H1 (cell line): ENCODE measurements around the gene RECK. TPM values are rescaled to one million over a fixed set of nuclear protein-coding genes. Genes with fewer than 3 reads are reported as not detected.

Experiments used
- CBX8 ChIP-seq: fragments of 300-800, 300-1000 bp; sonication (generic); IDR thresholded peaks from 2 replicates; pipeline ENCODE4 v1.7.1; 2016; ENCODE audit warnings: low read depth, low read length, borderline replicate concordance
- EGR1 ChIP-seq: IDR thresholded peaks from 2 replicates; pipeline ENCODE4 v1.6.1; 2011; ENCODE audit warnings: low read depth, low read length, borderline replicate concordance
- KDM1A ChIP-seq: fragments of 200-600, 300-600 bp; sonication (generic); IDR thresholded peaks from 2 replicates; pipeline ENCODE4 v1.7.1; 2016; ENCODE audit warnings: mild to moderate bottlenecking, low read length, borderline replicate concordance
- KDM5A ChIP-seq: fragments of 200-600 bp; IDR thresholded peaks from 2 replicates; pipeline ENCODE4 v1.7.1; 2012; ENCODE audit warnings: mild to moderate bottlenecking, low read length, inconsistent platforms, mixed read lengths
- TAF7 ChIP-seq: optimal IDR thresholded peaks from 2 replicates; pipeline ENCODE3; 2011; ENCODE audit warnings: low read depth, mild to moderate bottlenecking, inconsistent platforms, low read length, moderate library complexity, borderline replicate concordance
- polyA plus RNA-seq, 7 experiments: library from polyadenylated mRNA; depleted of rRNA in 3 of 7; stranded (reverse) in 5 of 7; unstranded in 2 of 7; fragments of >200 nt in 5 of 7; fragments of 200-250 nt in 2 of 7; gene quantifications; 1 replicate in 5 of 7; 2 replicates in 1 of 7; 4 replicates in 1 of 7; pipeline versions ENCODE4 v1.2.1 to v1.2.3, GENCODE V29; 2011 to 2013; ENCODE audit warnings: missing spikeins in 2 of 7, mixed read lengths in 2 of 7
- total RNA-seq: library from RNA; stranded (reverse); fragmentation: NEBNext Ultra II Directional; extraction: Animal tissue kit (Norgen Biotek cat#: 25700); gene quantifications from 2 replicates; pipeline ENCODE4 v1.2.1, GENCODE V29; 2021
- TF ChIP-seq, protein P1 (sequence below): fragments of 300-600 bp; sonication (generic); IDR thresholded peaks from 2 replicates; pipeline ENCODE4 v1.7.1; 2012; ENCODE audit warnings: low read length, moderate library complexity, mild to moderate bottlenecking, inconsistent platforms; ENCODE audit not compliant: insufficient replicate concordance

Gene RECK
- total and polyA plus RNA-seq, 2 of the 8 experiments (the other 6 are each of a cell fraction or from before 2014, with no cell fraction given): 5.4 to 9.8 TPM

GRCh38 chr9:36151316-36152210 lies 114.8 kb downstream of the RECK start (continued):
- TF ChIP-seq, protein P1, sequence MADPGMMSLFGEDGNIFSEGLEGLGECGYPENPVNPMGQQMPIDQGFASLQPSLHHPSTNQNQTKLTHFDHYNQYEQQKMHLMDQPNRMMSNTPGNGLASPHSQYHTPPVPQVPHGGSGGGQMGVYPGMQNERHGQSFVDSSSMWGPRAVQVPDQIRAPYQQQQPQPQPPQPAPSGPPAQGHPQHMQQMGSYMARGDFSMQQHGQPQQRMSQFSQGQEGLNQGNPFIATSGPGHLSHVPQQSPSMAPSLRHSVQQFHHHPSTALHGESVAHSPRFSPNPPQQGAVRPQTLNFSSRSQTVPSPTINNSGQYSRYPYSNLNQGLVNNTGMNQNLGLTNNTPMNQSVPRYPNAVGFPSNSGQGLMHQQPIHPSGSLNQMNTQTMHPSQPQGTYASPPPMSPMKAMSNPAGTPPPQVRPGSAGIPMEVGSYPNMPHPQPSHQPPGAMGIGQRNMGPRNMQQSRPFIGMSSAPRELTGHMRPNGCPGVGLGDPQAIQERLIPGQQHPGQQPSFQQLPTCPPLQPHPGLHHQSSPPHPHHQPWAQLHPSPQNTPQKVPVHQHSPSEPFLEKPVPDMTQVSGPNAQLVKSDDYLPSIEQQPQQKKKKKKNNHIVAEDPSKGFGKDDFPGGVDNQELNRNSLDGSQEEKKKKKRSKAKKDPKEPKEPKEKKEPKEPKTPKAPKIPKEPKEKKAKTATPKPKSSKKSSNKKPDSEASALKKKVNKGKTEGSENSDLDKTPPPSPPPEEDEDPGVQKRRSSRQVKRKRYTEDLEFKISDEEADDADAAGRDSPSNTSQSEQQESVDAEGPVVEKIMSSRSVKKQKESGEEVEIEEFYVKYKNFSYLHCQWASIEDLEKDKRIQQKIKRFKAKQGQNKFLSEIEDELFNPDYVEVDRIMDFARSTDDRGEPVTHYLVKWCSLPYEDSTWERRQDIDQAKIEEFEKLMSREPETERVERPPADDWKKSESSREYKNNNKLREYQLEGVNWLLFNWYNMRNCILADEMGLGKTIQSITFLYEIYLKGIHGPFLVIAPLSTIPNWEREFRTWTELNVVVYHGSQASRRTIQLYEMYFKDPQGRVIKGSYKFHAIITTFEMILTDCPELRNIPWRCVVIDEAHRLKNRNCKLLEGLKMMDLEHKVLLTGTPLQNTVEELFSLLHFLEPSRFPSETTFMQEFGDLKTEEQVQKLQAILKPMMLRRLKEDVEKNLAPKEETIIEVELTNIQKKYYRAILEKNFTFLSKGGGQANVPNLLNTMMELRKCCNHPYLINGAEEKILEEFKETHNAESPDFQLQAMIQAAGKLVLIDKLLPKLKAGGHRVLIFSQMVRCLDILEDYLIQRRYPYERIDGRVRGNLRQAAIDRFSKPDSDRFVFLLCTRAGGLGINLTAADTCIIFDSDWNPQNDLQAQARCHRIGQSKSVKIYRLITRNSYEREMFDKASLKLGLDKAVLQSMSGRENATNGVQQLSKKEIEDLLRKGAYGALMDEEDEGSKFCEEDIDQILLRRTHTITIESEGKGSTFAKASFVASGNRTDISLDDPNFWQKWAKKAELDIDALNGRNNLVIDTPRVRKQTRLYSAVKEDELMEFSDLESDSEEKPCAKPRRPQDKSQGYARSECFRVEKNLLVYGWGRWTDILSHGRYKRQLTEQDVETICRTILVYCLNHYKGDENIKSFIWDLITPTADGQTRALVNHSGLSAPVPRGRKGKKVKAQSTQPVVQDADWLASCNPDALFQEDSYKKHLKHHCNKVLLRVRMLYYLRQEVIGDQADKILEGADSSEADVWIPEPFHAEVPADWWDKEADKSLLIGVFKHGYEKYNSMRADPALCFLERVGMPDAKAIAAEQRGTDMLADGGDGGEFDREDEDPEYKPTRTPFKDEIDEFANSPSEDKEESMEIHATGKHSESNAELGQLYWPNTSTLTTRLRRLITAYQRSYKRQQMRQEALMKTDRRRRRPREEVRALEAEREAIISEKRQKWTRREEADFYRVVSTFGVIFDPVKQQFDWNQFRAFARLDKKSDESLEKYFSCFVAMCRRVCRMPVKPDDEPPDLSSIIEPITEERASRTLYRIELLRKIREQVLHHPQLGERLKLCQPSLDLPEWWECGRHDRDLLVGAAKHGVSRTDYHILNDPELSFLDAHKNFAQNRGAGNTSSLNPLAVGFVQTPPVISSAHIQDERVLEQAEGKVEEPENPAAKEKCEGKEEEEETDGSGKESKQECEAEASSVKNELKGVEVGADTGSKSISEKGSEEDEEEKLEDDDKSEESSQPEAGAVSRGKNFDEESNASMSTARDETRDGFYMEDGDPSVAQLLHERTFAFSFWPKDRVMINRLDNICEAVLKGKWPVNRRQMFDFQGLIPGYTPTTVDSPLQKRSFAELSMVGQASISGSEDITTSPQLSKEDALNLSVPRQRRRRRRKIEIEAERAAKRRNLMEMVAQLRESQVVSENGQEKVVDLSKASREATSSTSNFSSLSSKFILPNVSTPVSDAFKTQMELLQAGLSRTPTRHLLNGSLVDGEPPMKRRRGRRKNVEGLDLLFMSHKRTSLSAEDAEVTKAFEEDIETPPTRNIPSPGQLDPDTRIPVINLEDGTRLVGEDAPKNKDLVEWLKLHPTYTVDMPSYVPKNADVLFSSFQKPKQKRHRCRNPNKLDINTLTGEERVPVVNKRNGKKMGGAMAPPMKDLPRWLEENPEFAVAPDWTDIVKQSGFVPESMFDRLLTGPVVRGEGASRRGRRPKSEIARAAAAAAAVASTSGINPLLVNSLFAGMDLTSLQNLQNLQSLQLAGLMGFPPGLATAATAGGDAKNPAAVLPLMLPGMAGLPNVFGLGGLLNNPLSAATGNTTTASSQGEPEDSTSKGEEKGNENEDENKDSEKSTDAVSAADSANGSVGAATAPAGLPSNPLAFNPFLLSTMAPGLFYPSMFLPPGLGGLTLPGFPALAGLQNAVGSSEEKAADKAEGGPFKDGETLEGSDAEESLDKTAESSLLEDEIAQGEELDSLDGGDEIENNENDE: no peak
- no peak for TF ChIP-seq TAF7
- no peak for TF ChIP-seq CBX8
- TF ChIP-seq EGR1: no peak
- TF ChIP-seq KDM5A: no peak
- TF ChIP-seq KDM1A: no peak
